ENCODE data around the gene HOOK2. TPM values are rescaled to one million over a fixed set of nuclear protein-coding genes. Genes with fewer than 3 reads are reported as not detected.

Gene HOOK2
- total RNA-seq, 1 experiment from 2014 or later: 70.0 TPM

GRCh38 chr19:12757544-12758274, 17.6 kb downstream of the HOOK2 start (continued):
- TF ChIP-seq TEAD1 (CRISPR knock-in tag; IDR thresholded peaks at IDR 0.05) (no peak), ZNF263 (CRISPR knock-in tag; IDR thresholded peaks at IDR 0.05; ENCODE audit: low read depth) (no peak), GRHL2 (CRISPR knock-in tag; IDR thresholded peaks at IDR 0.05; ENCODE audit: insufficient replicate concordance, severe bottlenecking) (no peak), USF2 (CRISPR knock-in tag; IDR thresholded peaks at IDR 0.05) (no peak), CREB1 (CRISPR knock-in tag; IDR thresholded peaks at IDR 0.05) (no peak), OVOL2 (CRISPR knock-in tag; IDR thresholded peaks at IDR 0.05; ENCODE audit: borderline replicate concordance) (no peak), E2F4 (CRISPR knock-in tag; IDR thresholded peaks at IDR 0.05; ENCODE audit: borderline replicate concordance, low read depth) (no peak), HMGXB4 (CRISPR knock-in tag; IDR thresholded peaks at IDR 0.05) (peak; percentile 85; the same call in 1 of the 2 replicates), ESRRA (CRISPR knock-in tag; IDR thresholded peaks at IDR 0.05; ENCODE audit: borderline replicate concordance) (no peak), ZNF512 (CRISPR knock-in tag; IDR thresholded peaks at IDR 0.05; ENCODE audit: borderline replicate concordance) (no peak), CBFB (CRISPR knock-in tag; IDR thresholded peaks at IDR 0.05; ENCODE audit: low read depth) (no peak), ETV6 (CRISPR knock-in tag; IDR thresholded peaks at IDR 0.05) (no peak), PRRX2 (CRISPR knock-in tag; IDR thresholded peaks at IDR 0.05) (no peak), CDX4 (CRISPR knock-in tag; IDR thresholded peaks at IDR 0.05; ENCODE audit: borderline replicate concordance) (no peak), ZBTB21 (CRISPR knock-in tag; IDR thresholded peaks at IDR 0.05; ENCODE audit: borderline replicate concordance) (no peak), NFATC4 (CRISPR knock-in tag; IDR thresholded peaks at IDR 0.05) (no peak), PRDM15 (CRISPR knock-in tag; IDR thresholded peaks at IDR 0.05) (no peak)
- TF ChIP-seq, protein P1, sequence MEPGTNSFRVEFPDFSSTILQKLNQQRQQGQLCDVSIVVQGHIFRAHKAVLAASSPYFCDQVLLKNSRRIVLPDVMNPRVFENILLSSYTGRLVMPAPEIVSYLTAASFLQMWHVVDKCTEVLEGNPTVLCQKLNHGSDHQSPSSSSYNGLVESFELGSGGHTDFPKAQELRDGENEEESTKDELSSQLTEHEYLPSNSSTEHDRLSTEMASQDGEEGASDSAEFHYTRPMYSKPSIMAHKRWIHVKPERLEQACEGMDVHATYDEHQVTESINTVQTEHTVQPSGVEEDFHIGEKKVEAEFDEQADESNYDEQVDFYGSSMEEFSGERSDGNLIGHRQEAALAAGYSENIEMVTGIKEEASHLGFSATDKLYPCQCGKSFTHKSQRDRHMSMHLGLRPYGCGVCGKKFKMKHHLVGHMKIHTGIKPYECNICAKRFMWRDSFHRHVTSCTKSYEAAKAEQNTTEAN (CRISPR knock-in tag; IDR thresholded peaks at IDR 0.05): no peak
- TF ChIP-seq, protein P2, sequence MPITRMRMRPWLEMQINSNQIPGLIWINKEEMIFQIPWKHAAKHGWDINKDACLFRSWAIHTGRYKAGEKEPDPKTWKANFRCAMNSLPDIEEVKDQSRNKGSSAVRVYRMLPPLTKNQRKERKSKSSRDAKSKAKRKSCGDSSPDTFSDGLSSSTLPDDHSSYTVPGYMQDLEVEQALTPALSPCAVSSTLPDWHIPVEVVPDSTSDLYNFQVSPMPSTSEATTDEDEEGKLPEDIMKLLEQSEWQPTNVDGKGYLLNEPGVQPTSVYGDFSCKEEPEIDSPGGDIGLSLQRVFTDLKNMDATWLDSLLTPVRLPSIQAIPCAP (CRISPR knock-in tag; IDR thresholded peaks at IDR 0.05): no peak
- TF ChIP-seq, protein P3, sequence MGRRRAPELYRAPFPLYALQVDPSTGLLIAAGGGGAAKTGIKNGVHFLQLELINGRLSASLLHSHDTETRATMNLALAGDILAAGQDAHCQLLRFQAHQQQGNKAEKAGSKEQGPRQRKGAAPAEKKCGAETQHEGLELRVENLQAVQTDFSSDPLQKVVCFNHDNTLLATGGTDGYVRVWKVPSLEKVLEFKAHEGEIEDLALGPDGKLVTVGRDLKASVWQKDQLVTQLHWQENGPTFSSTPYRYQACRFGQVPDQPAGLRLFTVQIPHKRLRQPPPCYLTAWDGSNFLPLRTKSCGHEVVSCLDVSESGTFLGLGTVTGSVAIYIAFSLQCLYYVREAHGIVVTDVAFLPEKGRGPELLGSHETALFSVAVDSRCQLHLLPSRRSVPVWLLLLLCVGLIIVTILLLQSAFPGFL (CRISPR knock-in tag; IDR thresholded peaks at IDR 0.05; ENCODE audit: borderline replicate concordance): no peak
